Central memory CD8-positive, alpha-beta T cell (primary cell): ENCODE data around the gene SLC50A1.

ENCODE experiments used
- ATAC-seq: fragments of 150-1000 bp; cut with Tn5 transposase; replicated peaks from 2 replicates; pipeline ENCODE4 v1.10.0; 2022; ENCODE audit warnings: mild to moderate bottlenecking, moderate FRiP score, moderate number of reproducible peaks; ENCODE audit not compliant: poor library complexity, severe bottlenecking; ENCODE audit errors: extremely low read depth
- DNase-seq, 2 donors: peaks; one replicate each; pipeline ENCODE4 v3.0.0; 2021; ENCODE audit warnings: low spot score in 2 of 2
- H3K27ac Mint-ChIP-seq: one replicate; pipeline ENCODE4 v1.8.0; 2022; ENCODE audit warnings: low read depth, mild to moderate bottlenecking, moderate library complexity, mixed read lengths
- H3K27me3 Mint-ChIP-seq: one replicate; pipeline ENCODE4 v1.8.0; 2022; ENCODE audit warnings: mixed read lengths
- H3K36me3 Mint-ChIP-seq: one replicate; pipeline ENCODE4 v1.8.0; 2022; ENCODE audit warnings: mild to moderate bottlenecking, moderate library complexity, mixed read lengths; ENCODE audit not compliant: insufficient read depth
- H3K4me1 Mint-ChIP-seq: one replicate; pipeline ENCODE4 v1.8.0; 2022; ENCODE audit warnings: mixed read lengths
- H3K4me3 Mint-ChIP-seq: one replicate; pipeline ENCODE4 v1.8.0; 2022; ENCODE audit warnings: mild to moderate bottlenecking, moderate library complexity, mixed read lengths
- H3K9me3 Mint-ChIP-seq: one replicate; pipeline ENCODE4 v1.8.0; 2022; ENCODE audit warnings: mixed read lengths

The SLC50A1 gene

GRCh38 chr1:155171836-155172731, 36.4 kb downstream of the SLC50A1 start:
- no peaks in the 10 kb centered on the region for H3K27me3 Mint-ChIP-seq
- peaks cover 35% of the 10 kb centered on the region for H3K36me3 Mint-ChIP-seq
- H3K4me1 Mint-ChIP-seq: peaks cover 50% of the 10 kb centered on the region
- DNase-seq (no peak), ATAC-seq (peak; percentile 25)
- H3K4me3 Mint-ChIP-seq: peak overlapping the region; percentile 97
- H3K9me3 Mint-ChIP-seq: no peaks in the 10 kb centered on the region
- H3K27ac Mint-ChIP-seq: peak overlapping the region; percentile 97

GRCh38 chr1:155172732-155173477, 37.3 kb downstream of the SLC50A1 start, which contains the start of gene KRTCAP2:
Gene KRTCAP2 (minus strand): TSS chr1:155173304. CDS start chr1:155173224, 80 bp downstream.
- peak within 1 kb of the TSS; percentile 97 for H3K4me3 Mint-ChIP-seq
- no peaks in the 10 kb centered on the region for H3K27me3 Mint-ChIP-seq
- ATAC-seq (peak; percentile 85), DNase-seq (peak; percentile 87 to 91)
- H3K36me3 Mint-ChIP-seq: peaks cover 35% of the 10 kb centered on the region
- peak within 1 kb of the TSS; percentile 97 for H3K27ac Mint-ChIP-seq
- H3K9me3 Mint-ChIP-seq: no peaks in the 10 kb centered on the region
- H3K4me1 Mint-ChIP-seq: peaks cover 46% of the 10 kb centered on the region

DNA sequence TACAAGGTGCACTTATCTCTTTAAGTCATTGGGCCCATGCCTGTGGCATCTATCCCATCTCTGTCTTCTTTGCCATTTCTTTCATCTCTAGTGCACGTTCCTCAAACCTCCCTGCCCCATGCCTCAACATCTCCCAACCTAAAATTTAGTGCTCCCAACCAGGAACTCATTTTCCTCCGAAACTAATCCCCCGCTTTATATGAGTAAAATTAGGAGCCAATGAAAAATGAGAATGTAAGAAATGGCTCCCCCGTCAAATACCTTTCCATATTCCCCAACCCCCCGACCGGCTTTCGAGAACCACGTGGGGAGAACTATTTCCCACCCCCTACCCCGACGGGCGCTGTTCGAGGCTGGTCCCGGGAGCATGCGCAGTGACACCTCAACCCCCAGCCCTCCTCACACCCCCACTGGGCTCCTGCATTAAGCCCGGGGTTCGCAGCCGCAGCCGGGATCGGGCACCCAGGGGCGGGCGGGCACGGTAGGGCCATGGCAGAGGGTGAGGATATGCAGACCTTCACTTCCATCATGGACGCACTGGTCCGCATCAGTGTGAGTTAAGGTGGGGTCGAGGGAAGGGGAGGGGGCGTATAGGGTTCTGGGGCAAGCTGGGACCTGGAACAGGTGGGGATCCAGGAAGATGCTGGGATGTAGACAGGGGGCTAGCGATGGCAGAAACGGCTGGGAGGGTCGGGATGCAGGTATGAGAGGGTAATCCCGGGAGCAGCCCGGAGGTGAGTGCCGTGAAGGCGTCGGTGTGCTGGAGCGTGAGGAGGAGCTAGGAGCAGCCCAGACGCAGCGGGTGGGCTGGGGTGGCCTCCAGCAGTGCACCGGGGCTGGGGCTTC, 38.0 kb downstream of the SLC50A1 start, which contains the start of gene TRIM46:
TSS of gene TRIM46 (plus strand) at position 372 of the 846 bp plus-strand sequence. CDS start at position 490, 118 bp downstream.
- Mint-ChIP-seq H3K27me3 (no peaks in the 10 kb centered on the region), H3K27ac (peak within 1 kb of the TSS; percentile 97), H3K4me1 (peaks cover 43% of the 10 kb centered on the region), H3K36me3 (peaks cover 35% of the 10 kb centered on the region), H3K4me3 (peak within 1 kb of the TSS; percentile 97), H3K9me3 (no peaks in the 10 kb centered on the region)
- ATAC-seq (peak; percentile 22), DNase-seq (no peak)

GRCh38 chr1:155174324-155175280, 39.0 kb downstream of the SLC50A1 start:
- Mint-ChIP-seq H3K4me3 (peak overlapping the region; percentile 97), H3K36me3 (peaks cover 36% of the 10 kb centered on the region), H3K9me3 (no peaks in the 10 kb centered on the region), H3K27me3 (no peaks in the 10 kb centered on the region), H3K4me1 (peaks cover 43% of the 10 kb centered on the region), H3K27ac (peak overlapping the region; percentile 97)
- ATAC-seq (no peak), DNase-seq (no peak)

DNA sequence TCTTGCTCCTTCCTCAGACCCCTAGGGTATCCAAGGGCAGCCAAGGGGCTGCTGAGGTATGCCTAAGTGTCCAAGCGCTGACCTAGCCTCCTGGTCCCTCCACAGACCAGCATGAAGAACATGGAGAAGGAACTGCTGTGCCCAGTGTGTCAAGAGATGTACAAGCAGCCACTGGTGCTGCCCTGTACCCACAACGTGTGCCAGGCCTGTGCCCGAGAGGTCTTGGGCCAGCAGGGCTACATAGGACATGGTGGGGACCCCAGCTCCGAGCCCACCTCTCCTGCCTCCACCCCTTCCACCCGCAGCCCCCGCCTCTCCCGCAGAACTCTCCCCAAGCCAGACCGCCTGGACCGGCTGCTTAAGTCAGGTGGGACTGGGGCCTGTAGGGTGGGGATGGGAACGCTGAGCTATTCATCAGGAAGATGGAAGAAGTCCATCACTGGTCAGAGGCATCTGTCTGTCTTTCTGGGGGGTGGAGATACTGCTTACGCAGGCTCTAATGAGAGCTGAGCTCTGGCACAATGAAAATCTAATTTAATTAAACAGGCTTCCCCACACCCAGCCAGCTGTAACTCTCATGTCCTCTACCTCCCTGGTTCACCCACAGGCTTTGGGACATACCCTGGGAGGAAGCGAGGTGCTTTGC, 39.8 kb downstream of the SLC50A1 start:
- H3K36me3 Mint-ChIP-seq: peaks cover 37% of the 10 kb centered on the region
- peaks cover 43% of the 10 kb centered on the region for H3K4me1 Mint-ChIP-seq
- DNase-seq: no peak
- H3K4me3 Mint-ChIP-seq: peak overlapping the region; percentile 97
- H3K27ac Mint-ChIP-seq: no peak overlapping the region
- ATAC-seq: no peak
- H3K9me3 Mint-ChIP-seq: no peaks in the 10 kb centered on the region
- no peaks in the 10 kb centered on the region for H3K27me3 Mint-ChIP-seq

- Mint-ChIP-seq H3K27ac (no peak overlapping the region), H3K4me3 (no peak overlapping the region), H3K27me3 (no peaks in the 10 kb centered on the region), H3K36me3 (peaks cover 36% of the 10 kb centered on the region), H3K9me3 (no peaks in the 10 kb centered on the region), H3K4me1 (peaks cover 43% of the 10 kb centered on the region)
- no peak for ATAC-seq
- DNase-seq: no peak
Measured at GRCh38 chr1:155175927-155176371, 40.3 kb downstream of the SLC50A1 start.

- no peaks in the 10 kb centered on the region for H3K27me3 Mint-ChIP-seq
- peaks cover 29% of the 10 kb centered on the region for H3K36me3 Mint-ChIP-seq
- peak overlapping the region; percentile 30 for H3K4me3 Mint-ChIP-seq
- no peaks in the 10 kb centered on the region for H3K9me3 Mint-ChIP-seq
- no peak overlapping the region for H3K27ac Mint-ChIP-seq
- ATAC-seq (peak; percentile 31), DNase-seq (peak; percentile 70 to 79)
- H3K4me1 Mint-ChIP-seq: peaks cover 43% of the 10 kb centered on the region
Measured at GRCh38 chr1:155176544-155177071, 41.0 kb downstream of the SLC50A1 start.

GRCh38 chr1:155177192-155177917, 41.7 kb downstream of the SLC50A1 start:
- H3K36me3 Mint-ChIP-seq: peaks cover 27% of the 10 kb centered on the region
- no peaks in the 10 kb centered on the region for H3K9me3 Mint-ChIP-seq
- H3K27ac Mint-ChIP-seq: no peak overlapping the region
- peaks cover 37% of the 10 kb centered on the region for H3K4me1 Mint-ChIP-seq
- no peak for ATAC-seq
- no peak for DNase-seq
- no peaks in the 10 kb centered on the region for H3K27me3 Mint-ChIP-seq
- H3K4me3 Mint-ChIP-seq: no peak overlapping the region

GRCh38 chr1:155177918-155178281, 42.2 kb downstream of the SLC50A1 start:
- Mint-ChIP-seq H3K9me3 (no peaks in the 10 kb centered on the region), H3K4me1 (peaks cover 33% of the 10 kb centered on the region), H3K36me3 (peaks cover 24% of the 10 kb centered on the region), H3K27ac (no peak overlapping the region), H3K4me3 (no peak overlapping the region), H3K27me3 (no peaks in the 10 kb centered on the region)
- no peak for DNase-seq
- no peak for ATAC-seq

- ATAC-seq (no peak), DNase-seq (no peak)
- Mint-ChIP-seq H3K27ac (no peak overlapping the region), H3K27me3 (no peaks in the 10 kb centered on the region), H3K36me3 (peaks cover 21% of the 10 kb centered on the region), H3K4me1 (peaks cover 27% of the 10 kb centered on the region), H3K4me3 (no peak overlapping the region), H3K9me3 (no peaks in the 10 kb centered on the region)
Measured at GRCh38 chr1:155178441-155179111, 42.9 kb downstream of the SLC50A1 start.
